Measurements from ENCODE around the gene HOXC9.

DNA sequence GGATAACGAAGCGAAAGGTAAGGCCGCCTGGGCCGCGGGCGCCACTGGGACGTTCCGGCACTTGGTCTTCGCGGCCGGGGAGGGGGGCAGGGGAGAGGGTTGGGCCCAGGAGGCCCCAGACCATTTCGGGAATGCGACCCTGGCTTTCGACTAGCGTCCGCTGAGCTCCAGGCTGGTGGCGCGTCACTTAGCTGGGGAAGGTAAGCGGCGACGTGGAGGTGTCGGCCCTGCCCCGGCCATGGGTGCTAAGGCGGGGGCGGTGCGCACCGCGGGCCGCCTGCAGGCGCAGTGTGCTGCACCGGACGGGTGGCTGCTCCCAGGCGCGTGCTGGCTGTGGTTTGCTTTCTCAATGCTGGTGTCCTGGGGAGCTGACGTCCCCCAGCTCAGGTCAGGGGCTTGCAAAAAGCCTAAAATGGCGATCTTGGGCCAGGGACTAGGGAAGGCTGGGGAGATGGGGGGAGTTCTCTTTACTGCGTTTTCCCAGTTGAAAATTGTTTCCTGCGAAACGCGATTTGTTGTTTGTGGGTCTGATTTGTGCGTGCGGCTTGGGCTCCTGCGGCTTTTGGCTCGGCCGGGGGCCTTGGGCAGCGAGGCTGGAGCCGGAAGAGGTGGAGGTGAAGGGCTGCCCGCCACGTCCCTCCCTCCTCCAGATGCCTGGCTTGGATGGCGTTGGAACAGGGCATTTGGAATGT is 13.8 kb upstream of the HOXC9 start:
- TF ChIP-seq, protein P1, sequence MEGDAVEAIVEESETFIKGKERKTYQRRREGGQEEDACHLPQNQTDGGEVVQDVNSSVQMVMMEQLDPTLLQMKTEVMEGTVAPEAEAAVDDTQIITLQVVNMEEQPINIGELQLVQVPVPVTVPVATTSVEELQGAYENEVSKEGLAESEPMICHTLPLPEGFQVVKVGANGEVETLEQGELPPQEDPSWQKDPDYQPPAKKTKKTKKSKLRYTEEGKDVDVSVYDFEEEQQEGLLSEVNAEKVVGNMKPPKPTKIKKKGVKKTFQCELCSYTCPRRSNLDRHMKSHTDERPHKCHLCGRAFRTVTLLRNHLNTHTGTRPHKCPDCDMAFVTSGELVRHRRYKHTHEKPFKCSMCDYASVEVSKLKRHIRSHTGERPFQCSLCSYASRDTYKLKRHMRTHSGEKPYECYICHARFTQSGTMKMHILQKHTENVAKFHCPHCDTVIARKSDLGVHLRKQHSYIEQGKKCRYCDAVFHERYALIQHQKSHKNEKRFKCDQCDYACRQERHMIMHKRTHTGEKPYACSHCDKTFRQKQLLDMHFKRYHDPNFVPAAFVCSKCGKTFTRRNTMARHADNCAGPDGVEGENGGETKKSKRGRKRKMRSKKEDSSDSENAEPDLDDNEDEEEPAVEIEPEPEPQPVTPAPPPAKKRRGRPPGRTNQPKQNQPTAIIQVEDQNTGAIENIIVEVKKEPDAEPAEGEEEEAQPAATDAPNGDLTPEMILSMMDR (IDR thresholded peaks at IDR 0.05), result no peak
- no peak for TF ChIP-seq POLR2A (IDR thresholded peaks at IDR 0.05)
